Activated CD8-positive, alpha-beta memory T cell treated with anti-CD3 and anti-CD28 coated beads, Interleukin-2, amount 50 U/mL, for 48 hours (primary cell): Measurements from ENCODE around the gene PRKCZ.

Experiments
- DNase-seq: peaks from one replicate; pipeline ENCODE4 v3.0.0-alpha.2; 2020

The PRKCZ gene

DNA sequence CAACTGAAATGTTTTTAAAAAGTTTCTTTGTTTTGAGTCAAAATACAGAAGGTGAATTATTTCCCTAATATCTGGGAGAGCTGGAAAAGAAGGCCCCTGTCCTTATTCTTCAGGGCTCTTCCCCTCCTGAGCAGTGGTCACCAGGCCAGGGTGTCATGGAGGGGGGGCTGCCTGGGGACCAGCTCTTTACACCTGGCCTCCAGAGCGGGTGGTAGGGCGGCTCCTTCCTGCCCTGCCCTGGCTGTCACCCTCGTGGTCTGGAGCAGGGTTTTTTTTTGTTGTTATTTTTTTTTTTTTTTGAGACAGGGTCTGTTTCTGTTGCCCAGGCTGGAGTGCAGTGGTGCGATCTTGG lies 184.5 kb downstream of the PRKCZ start:
- no peak for DNase-seq
